ENCODE data around the gene COMT. TPM values are rescaled to one million over a fixed set of nuclear protein-coding genes. Genes with fewer than 3 reads are reported as not detected.

The COMT gene
- total and polyA plus RNA-seq, 9 of the 15 experiments (the other 6 are each of a cell fraction or from before 2014, with no cell fraction given): 12.5 to 351 (median 155) TPM

DNA sequence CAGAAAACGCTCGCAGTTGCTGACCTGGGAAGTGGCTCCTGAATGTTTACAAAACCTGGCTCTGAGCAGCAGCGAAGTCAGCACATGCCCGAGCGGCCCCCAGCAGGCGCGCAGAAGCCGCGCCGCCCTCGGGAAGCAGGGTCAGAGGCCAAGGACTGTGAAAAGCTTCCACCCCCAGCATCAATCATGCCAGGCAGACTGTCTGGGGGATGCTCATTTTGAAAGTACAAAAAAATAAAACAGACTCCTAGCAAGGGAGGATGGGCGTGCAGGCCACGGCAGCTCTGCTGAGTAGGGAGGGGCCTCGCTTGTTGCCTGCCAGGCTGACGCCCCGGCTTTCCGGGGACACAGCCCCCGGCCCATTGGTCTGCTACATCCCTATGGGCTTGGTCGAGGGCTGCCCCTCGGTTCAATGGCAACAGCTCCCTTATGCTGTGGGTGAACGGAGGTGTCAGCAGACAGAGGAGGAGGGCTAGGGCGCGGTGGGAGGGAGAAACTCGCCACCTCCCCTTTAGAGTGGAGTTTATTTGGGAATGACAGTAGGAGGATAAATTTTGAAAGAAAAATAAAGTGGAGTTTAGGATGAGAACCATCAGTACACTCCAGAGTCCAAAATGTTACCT is 49.2 kb upstream of the COMT start (continued):
- TF ChIP-seq FOXK2 (conservative IDR thresholded peaks at IDR 0.05 in 1 of 2, IDR thresholded peaks at IDR 0.05 in 1 of 2; ENCODE audit: low read depth in 2 of 2) (peak; percentile 37 to 39; a peak in 1 of 4 replicates), ZNF668 (CRISPR knock-in tag; IDR thresholded peaks at IDR 0.05) (peak; percentile 73; the same call in 1 of the 2 replicates), ZNF436 (CRISPR knock-in tag; IDR thresholded peaks at IDR 0.05) (no peak), POLR3G (IDR thresholded peaks at IDR 0.05; ENCODE audit: extremely low read depth, insufficient read length, insufficient replicate concordance) (no peak), PHB2 (IDR thresholded peaks at IDR 0.05; ENCODE audit: low read depth) (no peak), CEBPG (CRISPR knock-in tag; IDR thresholded peaks at IDR 0.05) (no peak), CEBPG (tag; conservative IDR thresholded peaks at IDR 0.05 in 1 of 2, IDR thresholded peaks at IDR 0.05 in 1 of 2) (no peak), CBX1 (IDR thresholded peaks at IDR 0.05; ENCODE audit: low read depth) (0 out of 2 replicates have a peak, but pooled peaks have one; percentile 10), HEY1 (CRISPR knock-in tag; IDR thresholded peaks at IDR 0.05; ENCODE audit: borderline replicate concordance) (no peak), EZH2 (IDR thresholded peaks at IDR 0.05; ENCODE audit: borderline replicate concordance, low read depth, low read length) (no peak), KAT8 (IDR thresholded peaks at IDR 0.05; ENCODE audit: low read depth) (no peak), NR2C1 (IDR thresholded peaks at IDR 0.05) (no peak; the same call in 1 of the 2 replicates), NR2C1 (tag; IDR thresholded peaks at IDR 0.05) (peak; percentile 90), ADNP (tag; IDR thresholded peaks at IDR 0.05) (no peak)
- TF ChIP-seq, protein P1, sequence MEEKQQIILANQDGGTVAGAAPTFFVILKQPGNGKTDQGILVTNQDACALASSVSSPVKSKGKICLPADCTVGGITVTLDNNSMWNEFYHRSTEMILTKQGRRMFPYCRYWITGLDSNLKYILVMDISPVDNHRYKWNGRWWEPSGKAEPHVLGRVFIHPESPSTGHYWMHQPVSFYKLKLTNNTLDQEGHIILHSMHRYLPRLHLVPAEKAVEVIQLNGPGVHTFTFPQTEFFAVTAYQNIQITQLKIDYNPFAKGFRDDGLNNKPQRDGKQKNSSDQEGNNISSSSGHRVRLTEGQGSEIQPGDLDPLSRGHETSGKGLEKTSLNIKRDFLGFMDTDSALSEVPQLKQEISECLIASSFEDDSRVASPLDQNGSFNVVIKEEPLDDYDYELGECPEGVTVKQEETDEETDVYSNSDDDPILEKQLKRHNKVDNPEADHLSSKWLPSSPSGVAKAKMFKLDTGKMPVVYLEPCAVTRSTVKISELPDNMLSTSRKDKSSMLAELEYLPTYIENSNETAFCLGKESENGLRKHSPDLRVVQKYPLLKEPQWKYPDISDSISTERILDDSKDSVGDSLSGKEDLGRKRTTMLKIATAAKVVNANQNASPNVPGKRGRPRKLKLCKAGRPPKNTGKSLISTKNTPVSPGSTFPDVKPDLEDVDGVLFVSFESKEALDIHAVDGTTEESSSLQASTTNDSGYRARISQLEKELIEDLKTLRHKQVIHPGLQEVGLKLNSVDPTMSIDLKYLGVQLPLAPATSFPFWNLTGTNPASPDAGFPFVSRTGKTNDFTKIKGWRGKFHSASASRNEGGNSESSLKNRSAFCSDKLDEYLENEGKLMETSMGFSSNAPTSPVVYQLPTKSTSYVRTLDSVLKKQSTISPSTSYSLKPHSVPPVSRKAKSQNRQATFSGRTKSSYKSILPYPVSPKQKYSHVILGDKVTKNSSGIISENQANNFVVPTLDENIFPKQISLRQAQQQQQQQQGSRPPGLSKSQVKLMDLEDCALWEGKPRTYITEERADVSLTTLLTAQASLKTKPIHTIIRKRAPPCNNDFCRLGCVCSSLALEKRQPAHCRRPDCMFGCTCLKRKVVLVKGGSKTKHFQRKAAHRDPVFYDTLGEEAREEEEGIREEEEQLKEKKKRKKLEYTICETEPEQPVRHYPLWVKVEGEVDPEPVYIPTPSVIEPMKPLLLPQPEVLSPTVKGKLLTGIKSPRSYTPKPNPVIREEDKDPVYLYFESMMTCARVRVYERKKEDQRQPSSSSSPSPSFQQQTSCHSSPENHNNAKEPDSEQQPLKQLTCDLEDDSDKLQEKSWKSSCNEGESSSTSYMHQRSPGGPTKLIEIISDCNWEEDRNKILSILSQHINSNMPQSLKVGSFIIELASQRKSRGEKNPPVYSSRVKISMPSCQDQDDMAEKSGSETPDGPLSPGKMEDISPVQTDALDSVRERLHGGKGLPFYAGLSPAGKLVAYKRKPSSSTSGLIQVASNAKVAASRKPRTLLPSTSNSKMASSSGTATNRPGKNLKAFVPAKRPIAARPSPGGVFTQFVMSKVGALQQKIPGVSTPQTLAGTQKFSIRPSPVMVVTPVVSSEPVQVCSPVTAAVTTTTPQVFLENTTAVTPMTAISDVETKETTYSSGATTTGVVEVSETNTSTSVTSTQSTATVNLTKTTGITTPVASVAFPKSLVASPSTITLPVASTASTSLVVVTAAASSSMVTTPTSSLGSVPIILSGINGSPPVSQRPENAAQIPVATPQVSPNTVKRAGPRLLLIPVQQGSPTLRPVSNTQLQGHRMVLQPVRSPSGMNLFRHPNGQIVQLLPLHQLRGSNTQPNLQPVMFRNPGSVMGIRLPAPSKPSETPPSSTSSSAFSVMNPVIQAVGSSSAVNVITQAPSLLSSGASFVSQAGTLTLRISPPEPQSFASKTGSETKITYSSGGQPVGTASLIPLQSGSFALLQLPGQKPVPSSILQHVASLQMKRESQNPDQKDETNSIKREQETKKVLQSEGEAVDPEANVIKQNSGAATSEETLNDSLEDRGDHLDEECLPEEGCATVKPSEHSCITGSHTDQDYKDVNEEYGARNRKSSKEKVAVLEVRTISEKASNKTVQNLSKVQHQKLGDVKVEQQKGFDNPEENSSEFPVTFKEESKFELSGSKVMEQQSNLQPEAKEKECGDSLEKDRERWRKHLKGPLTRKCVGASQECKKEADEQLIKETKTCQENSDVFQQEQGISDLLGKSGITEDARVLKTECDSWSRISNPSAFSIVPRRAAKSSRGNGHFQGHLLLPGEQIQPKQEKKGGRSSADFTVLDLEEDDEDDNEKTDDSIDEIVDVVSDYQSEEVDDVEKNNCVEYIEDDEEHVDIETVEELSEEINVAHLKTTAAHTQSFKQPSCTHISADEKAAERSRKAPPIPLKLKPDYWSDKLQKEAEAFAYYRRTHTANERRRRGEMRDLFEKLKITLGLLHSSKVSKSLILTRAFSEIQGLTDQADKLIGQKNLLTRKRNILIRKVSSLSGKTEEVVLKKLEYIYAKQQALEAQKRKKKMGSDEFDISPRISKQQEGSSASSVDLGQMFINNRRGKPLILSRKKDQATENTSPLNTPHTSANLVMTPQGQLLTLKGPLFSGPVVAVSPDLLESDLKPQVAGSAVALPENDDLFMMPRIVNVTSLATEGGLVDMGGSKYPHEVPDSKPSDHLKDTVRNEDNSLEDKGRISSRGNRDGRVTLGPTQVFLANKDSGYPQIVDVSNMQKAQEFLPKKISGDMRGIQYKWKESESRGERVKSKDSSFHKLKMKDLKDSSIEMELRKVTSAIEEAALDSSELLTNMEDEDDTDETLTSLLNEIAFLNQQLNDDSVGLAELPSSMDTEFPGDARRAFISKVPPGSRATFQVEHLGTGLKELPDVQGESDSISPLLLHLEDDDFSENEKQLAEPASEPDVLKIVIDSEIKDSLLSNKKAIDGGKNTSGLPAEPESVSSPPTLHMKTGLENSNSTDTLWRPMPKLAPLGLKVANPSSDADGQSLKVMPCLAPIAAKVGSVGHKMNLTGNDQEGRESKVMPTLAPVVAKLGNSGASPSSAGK (IDR thresholded peaks at IDR 0.05): peak; percentile 99
- TF ChIP-seq, protein P2, sequence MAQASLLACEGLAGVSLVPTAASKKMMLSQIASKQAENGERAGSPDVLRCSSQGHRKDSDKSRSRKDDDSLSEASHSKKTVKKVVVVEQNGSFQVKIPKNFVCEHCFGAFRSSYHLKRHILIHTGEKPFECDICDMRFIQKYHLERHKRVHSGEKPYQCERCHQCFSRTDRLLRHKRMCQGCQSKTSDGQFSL (CRISPR knock-in tag; IDR thresholded peaks at IDR 0.05): no peak
- TF ChIP-seq, protein P2 (tag; IDR thresholded peaks at IDR 0.05): no peak
